Natural killer cell (primary cell): ENCODE results near the gene ZFYVE21. TPM values are rescaled to one million over a fixed set of nuclear protein-coding genes. Genes with fewer than 3 reads are reported as not detected.

Source experiments
- ATAC-seq, 3 donors: fragments of 150-1000 bp in 2 of 3; fragments of 200-7000 bp in 1 of 3; cut with Tn5 transposase; 1 replicate in 1 of 3; 2 replicates in 2 of 3; pipeline ENCODE4 v1.10.0; 2021; ENCODE audit warnings: mild to moderate bottlenecking in 2 of 3, moderate library complexity in 2 of 3
- DNase-seq, 2 donors: peaks; one replicate each; pipeline versions ENCODE4 v3.0.0 to v3.0.0-alpha.2; 2013 to 2021; ENCODE audit warnings: mixed read lengths in 1 of 2
- H3K27ac ChIP-seq: one replicate; pipeline ENCODE4 v1.5.1; 2013; ENCODE audit warnings: mild to moderate bottlenecking, low read length
- H3K27me3 ChIP-seq: one replicate; pipeline ENCODE4 v1.6.1; 2013; ENCODE audit warnings: low read length; ENCODE audit not compliant: control insufficient read depth, insufficient read depth
- H3K36me3 ChIP-seq: one replicate; pipeline ENCODE4 v1.6.1; 2013; ENCODE audit warnings: low read length; ENCODE audit not compliant: control insufficient read depth, insufficient read depth
- H3K4me1 ChIP-seq: one replicate; pipeline ENCODE4 v1.6.1; 2013; ENCODE audit warnings: low read length; ENCODE audit not compliant: control insufficient read depth, insufficient read depth
- H3K4me3 ChIP-seq: one replicate; pipeline ENCODE4 v1.5.1; 2013; ENCODE audit warnings: low read length
- H3K9me3 ChIP-seq: one replicate; pipeline ENCODE4 v1.6.1; 2013; ENCODE audit warnings: low read length; ENCODE audit not compliant: control insufficient read depth, insufficient read depth
- H3K27ac Mint-ChIP-seq, 2 donors: one replicate each; pipeline ENCODE4 v1.8.0; 2022; ENCODE audit warnings: mild to moderate bottlenecking in 2 of 2, mixed read lengths in 2 of 2, moderate library complexity in 1 of 2
- H3K27me3 Mint-ChIP-seq, 2 donors: one replicate each; pipeline ENCODE4 v1.8.0; 2022; ENCODE audit warnings: low read depth in 2 of 2, mixed read lengths in 2 of 2
- H3K36me3 Mint-ChIP-seq: one replicate; pipeline ENCODE4 v1.8.0; 2022; ENCODE audit warnings: mixed read lengths
- H3K4me1 Mint-ChIP-seq, 2 donors: one replicate each; pipeline ENCODE4 v1.8.0; 2022; ENCODE audit warnings: mixed read lengths in 2 of 2
- H3K4me3 Mint-ChIP-seq: one replicate; pipeline ENCODE4 v1.8.0; 2022; ENCODE audit warnings: mild to moderate bottlenecking, moderate library complexity, mixed read lengths
- H3K9me3 Mint-ChIP-seq, 2 donors: one replicate each; pipeline ENCODE4 v1.8.0; 2022; ENCODE audit warnings: mixed read lengths in 2 of 2
- CTCF ChIP-seq: fragments of 200-600 bp; IDR thresholded peaks from one replicate; pipeline ENCODE4 v1.8.0; 2022; ENCODE audit warnings: antibody characterized with exemption
- WGBS: methylation state at CpG from one replicate; pipeline ENCODE4 v1.1.7; 2013; ENCODE audit warnings: missing lambda C conversion rate; ENCODE audit not compliant: insufficient coverage; 5-methylcytosine and 5-hydroxymethylcytosine counted together
- intact Hi-C: fragments of 100-400 bp; cut with micrococcal nuclease; formaldehyde crosslinking; loops from one replicate; pipeline ENCODE4 v1.14.2; 2022
- total RNA-seq, 4 donors: library from RNA; stranded (reverse); fragments of 120-200 nt in 1 of 4; gene quantifications; one replicate each; pipeline versions ENCODE4 v1.2.3 to v1.2.4, GENCODE V29; 2013 to 2022

The ZFYVE21 gene
- total RNA-seq: 10 to 100 TPM in 1 of 3 donors, 1 to 10 TPM in 2; 5.9 to 10.7 (median 8.5) TPM
- total RNA-seq (2013): 7.2 TPM

DNA sequence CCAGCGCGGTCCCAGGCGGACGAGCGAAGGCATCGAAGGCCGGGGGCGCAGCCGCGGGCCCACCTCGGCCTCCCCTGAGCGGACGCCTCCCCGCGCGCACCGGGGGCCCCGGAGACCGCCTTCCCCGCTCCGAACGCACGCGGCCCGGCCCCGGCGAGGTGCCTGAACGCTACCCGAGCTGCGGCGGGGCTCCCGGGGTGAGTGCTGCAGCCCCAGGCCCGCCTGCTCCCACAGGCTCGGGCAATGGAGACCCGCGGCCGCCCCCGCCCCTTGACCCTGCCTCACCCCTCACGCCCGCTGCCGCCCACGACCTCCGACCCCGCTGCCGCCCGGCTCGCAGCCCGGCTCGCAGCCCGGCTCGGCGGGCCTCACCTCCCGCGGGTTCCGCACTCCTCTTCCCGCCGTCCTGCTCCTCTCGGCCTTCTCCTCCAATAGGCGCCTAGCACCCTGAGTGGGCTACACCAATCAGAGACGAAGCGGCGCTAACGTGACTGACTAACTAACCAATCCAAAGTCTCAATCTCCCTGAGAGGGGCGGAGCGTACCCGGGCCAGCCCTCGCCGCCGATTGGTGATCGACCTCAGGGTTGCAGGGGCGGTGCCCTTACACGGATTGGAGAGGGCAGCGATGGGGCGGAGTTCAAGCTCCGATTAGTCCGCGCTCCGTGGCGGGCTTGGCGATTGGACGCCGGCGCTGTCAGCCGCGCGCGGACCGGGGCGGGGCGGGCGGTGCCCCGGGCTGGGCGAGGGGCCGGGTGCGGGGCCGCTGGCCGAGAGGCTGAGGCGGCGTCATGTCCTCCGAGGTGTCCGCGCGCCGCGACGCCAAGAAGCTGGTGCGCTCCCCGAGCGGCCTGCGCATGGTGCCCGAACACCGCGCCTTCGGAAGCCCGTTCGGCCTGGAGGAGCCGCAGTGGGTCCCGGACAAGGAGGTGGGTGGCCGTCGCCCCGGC lies at the start of gene ZFYVE21, which contains the start of gene XRCC3:
ZFYVE21 (plus strand) TSS at position 759 of the 949 bp plus-strand sequence; CDS start at position 791, 32 bp downstream.
XRCC3 (minus strand) TSS at position 400 of the 949 bp plus-strand sequence. CDS start 4,364 bp downstream, outside the sequence.
- H3K27ac ChIP-seq: no peak within 1 kb of the TSS

DNA sequence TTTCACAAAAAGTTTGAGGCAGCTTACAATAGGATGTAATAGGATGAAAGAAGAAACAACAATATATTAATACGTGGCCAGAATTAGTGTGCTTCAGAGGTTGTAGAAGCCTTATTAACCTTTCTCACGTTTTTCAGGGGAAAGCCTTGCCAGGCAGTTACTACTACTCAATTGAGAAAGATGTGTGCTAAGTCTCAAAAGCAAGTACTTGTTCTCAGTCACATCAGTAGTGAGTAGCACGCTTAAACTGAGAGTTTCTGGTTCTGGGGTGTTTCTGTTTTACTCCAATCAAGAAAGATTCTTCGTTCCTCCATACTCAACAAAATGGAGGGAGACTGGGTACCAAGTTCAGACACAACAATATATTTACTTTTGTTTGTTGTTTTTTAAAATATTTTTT lies 47.9 kb upstream of the ZFYVE21 start:
- H3K27ac ChIP-seq: no peak overlapping the region
- peaks cover 50% of the 10 kb centered on the region for H3K36me3 ChIP-seq
- no peak for TF ChIP-seq CTCF
- H3K27me3 Mint-ChIP-seq: no peaks in the 10 kb centered on the region
- no peak overlapping the region for H3K4me3 Mint-ChIP-seq
- ATAC-seq (no peak), DNase-seq (no peak)
- no peaks in the 10 kb centered on the region for H3K27me3 ChIP-seq
- no peak overlapping the region for H3K4me3 ChIP-seq
- H3K27ac Mint-ChIP-seq: no peak overlapping the region
- H3K9me3 Mint-ChIP-seq: no peaks in the 10 kb centered on the region
- H3K4me1 Mint-ChIP-seq: peaks cover 5 to 6% of the 10 kb centered on the region in 2 donors
- 94% methylated on average over 2 of the region's 4 CpGs for WGBS
- H3K9me3 ChIP-seq: no peaks in the 10 kb centered on the region
- no peaks in the 10 kb centered on the region for H3K4me1 ChIP-seq
- intact Hi-C loops: no loop called here
- peaks cover 26% of the 10 kb centered on the region for H3K36me3 Mint-ChIP-seq

More for the DNA sequence above, at the start of gene ZFYVE21, which contains the start of gene XRCC3:
- peaks cover 11 to 31% of the 10 kb centered on the region in 2 donors for H3K4me1 Mint-ChIP-seq
- no peaks in the 10 kb centered on the region for H3K36me3 ChIP-seq
- no peaks in the 10 kb centered on the region for H3K36me3 Mint-ChIP-seq
- WGBS: under 1% methylated on average over 121 of the region's 121 CpGs
- H3K4me1 ChIP-seq: peaks cover 20% of the 10 kb centered on the region
- ATAC-seq: peak; percentile 92 to 98 (median 94)
- H3K27me3 Mint-ChIP-seq: no peaks in the 10 kb centered on the region
- intact Hi-C loops: loop anchor here (1.0 kb wide), 1 partner anchor 153 kb away; the partner anchor contains the start of genes BAG5 and COA8
- no peaks in the 10 kb centered on the region for H3K9me3 ChIP-seq
- peak within 1 kb of the TSS; percentile 49 for H3K4me3 ChIP-seq
- H3K4me3 Mint-ChIP-seq: peak within 1 kb of the TSS; percentile 94
- H3K9me3 Mint-ChIP-seq: no peaks in the 10 kb centered on the region
- peak within 1 kb of the TSS; percentile 83 to 89 for H3K27ac Mint-ChIP-seq
- no peaks in the 10 kb centered on the region for H3K27me3 ChIP-seq
- no peak for TF ChIP-seq CTCF
- DNase-seq: peak; percentile 99 to 100

GRCh38 chr14:103668117-103668516 lies 47.5 kb upstream of the ZFYVE21 start:
- Mint-ChIP-seq H3K4me3 (no peak overlapping the region), H3K9me3 (no peaks in the 10 kb centered on the region), H3K36me3 (peaks cover 30% of the 10 kb centered on the region), H3K27me3 (no peaks in the 10 kb centered on the region), H3K4me1 (peaks cover 5 to 6% of the 10 kb centered on the region in 2 donors), H3K27ac (no peak overlapping the region)
- H3K27me3 ChIP-seq: no peaks in the 10 kb centered on the region
- H3K9me3 ChIP-seq: no peaks in the 10 kb centered on the region
- 97% methylated on average over 3 of the region's 3 CpGs for WGBS
- H3K4me3 ChIP-seq: no peak overlapping the region
- peaks cover 54% of the 10 kb centered on the region for H3K36me3 ChIP-seq
- no peak for TF ChIP-seq CTCF
- intact Hi-C loops: no loop called here
- no peak for DNase-seq
- H3K27ac ChIP-seq: no peak overlapping the region
- ATAC-seq: no peak
- no peaks in the 10 kb centered on the region for H3K4me1 ChIP-seq
